GM18505 (cell line): ENCODE results near the gene PGAM2.

Experiments
- ATAC-seq: cut with Tn5 transposase; IDR thresholded peaks from one replicate; pipeline ENCODE4 v1.9.1; 2021; ENCODE audit not compliant: unreplicated experiment
- POLR2A ChIP-seq: IDR thresholded peaks from 4 replicates; pipeline ENCODE4 v1.6.1; 2011; ENCODE audit warnings: borderline replicate concordance; ENCODE audit not compliant: insufficient read depth, insufficient read length; ENCODE audit errors: extremely low read depth

The PGAM2 gene

DNA sequence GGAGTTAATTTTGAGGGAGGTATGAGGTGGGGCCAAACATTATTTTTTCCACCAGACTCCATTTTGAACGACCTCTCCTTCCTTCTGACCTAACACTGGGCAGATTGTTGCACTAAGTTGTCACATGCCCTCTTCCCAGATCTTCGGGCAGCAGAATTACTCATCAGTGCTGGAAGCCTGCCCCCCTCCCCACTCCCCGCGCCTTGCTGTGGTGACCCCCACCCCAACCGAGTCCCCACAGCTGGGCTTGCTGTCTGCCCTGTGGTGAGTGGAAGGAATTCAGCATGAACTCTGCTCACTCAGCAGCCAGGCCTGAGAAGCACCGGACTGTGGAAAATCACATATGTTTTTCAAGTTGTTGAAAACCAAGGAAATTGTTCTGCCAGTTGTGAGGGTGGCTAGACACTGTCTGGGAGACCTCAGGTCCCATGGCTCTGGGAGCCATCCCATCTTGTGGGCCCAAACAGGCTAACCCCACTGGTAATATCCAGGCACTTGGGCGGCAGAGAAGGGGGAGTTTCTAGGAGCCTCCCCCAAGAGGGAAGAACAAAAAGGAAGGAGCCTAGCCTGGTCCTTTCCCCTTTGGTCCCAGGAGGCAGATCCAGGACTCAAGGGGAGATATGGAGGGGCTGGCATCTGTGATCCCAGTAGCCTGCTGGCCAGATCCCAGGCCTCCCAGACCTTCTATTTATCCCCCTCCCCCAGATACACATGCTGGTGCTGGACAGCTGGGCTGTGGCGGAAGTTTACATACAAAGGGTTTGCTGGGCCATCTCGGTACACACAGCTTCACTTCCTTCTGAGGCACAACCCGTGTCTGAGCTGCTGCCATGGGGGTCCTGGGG lies 35.3 kb upstream of the PGAM2 start:
- ATAC-seq, result no peak
- TF ChIP-seq POLR2A, result no peak

- no peak for ATAC-seq
- TF ChIP-seq POLR2A, result no peak
Observed at GRCh38 chr7:44099669-44100068, 34.3 kb upstream of the PGAM2 start.

- no peak for TF ChIP-seq POLR2A
- no peak for ATAC-seq
Observed at GRCh38 chr7:44098092-44099068, 33.0 kb upstream of the PGAM2 start.

DNA sequence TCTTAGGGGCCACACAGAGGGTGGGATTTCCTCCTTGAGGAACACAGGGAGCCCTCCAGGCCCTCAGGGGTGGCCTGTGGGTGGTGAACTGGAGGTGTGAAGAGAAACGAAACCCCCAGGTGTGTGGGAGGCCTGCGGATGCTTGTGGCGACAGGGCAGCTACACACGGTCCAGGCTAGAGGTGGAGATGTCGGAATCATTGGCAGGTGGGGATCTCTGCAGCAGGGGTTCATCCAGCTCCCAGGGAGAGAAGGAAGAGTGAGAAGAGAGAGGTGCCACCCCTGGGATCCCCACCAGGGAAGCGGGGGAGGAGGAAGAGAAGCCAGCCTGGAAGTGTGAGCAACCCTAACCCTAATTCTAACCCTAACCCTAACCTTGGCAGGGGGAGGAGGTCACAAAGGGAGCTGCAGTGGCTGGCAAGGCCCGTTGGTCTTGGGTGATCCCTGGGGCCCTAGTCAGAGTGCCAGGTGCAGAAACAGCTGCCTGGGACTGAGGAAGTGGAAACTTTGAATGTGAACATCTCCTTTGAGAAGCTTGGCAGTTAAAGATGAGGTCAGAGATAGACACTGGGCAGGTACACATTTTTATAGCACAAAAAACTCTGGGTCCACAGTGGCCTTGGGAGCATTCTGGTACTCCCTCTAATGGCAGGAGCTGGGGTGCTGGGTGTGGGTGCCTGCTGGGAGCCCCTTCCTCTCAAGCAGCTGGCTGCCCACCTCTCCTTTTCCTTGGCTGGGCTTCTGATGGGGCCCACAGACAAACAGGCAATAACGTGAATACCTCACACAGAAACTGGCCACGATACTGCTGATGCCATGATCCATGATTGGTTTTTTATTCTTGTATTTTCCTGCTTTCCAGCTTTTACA lies 31.9 kb upstream of the PGAM2 start:
- no peak for TF ChIP-seq POLR2A
- no peak for ATAC-seq

DNA sequence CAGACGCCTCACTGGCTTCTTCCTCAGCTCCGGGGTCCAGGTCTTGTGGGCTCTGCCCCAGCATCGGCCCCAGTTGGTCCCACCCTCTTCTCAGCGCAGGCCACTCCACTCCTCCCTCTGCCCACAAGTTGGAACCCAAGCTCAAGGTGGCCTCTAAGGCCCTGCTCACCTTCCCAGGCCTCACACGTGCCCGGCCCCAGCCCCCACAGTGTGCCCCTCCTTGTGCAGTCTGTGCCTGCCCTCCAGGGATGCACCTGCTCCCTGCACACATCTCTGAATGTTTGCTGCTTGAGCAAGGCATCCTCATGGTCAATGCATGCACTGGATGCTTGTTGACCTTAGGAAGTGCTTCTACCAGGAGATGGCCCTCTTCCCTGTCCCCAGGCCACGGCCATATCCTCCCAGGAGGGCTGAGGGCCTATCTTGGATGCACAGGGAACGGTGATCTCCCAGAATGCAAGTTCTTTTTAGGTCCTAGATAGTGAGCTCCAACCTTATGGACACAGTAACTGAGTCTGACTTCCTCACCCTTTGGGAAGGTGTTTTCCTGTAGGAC lies 31.0 kb upstream of the PGAM2 start:
- no peak for TF ChIP-seq POLR2A
- no peak for ATAC-seq

GRCh38 chr7:44095781-44096180 lies 30.4 kb upstream of the PGAM2 start:
- ATAC-seq, result no peak
- TF ChIP-seq POLR2A, result no peak

DNA sequence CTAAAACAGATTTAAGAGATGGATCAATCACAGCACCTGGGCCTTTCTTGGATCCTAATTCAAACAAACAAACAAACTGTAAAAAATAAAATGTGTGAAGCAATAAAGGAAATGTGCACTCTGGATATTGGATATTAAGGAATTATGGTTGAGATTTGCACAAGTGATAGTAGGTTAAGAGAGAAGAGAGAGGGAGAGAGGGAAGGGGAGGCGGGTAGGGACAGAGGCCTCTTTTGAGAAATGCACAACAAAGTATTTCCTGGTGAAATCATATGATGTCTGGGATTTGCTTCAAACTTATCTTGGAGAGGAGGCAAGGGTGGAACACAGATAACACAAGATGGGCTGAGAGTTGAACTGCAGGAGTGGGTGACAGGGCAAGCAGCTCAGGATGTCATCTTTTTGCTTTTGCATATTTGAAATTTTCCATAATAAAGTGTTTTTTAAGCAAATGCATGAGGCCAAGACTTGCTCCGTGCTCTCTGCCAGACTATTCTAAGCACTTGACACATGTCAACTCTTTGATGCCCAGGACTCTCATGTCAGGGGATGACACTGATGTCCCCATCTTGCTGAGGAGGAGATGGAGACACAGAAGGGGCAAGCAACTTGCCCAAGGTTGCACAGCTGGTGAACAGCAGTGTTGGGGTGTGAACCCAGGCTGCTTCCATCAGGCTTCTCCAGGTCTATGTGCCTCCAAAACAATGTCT lies 29.7 kb upstream of the PGAM2 start:
- ATAC-seq, result no peak
- no peak for TF ChIP-seq POLR2A

DNA sequence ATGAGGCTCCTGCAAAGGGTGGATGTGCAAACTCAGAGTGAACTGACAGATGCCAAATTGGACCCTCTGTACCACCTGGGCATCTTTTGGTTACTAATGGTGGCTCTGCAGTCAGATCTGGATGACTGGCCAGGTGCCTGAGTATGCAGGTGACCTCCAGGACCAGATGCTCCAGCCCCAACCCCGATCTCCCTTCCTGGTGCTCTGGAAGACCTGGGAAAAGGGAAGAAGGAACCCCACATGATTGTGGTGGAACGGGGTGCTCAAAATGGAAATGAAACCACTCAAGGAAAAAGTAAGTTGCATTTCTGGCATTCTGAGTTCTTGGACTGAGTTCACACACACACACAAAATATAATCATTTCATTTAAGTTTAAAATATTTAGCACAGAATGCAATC lies 29.0 kb upstream of the PGAM2 start:
- no peak for TF ChIP-seq POLR2A
- ATAC-seq, result no peak

GRCh38 chr7:44093102-44093641 lies 27.8 kb upstream of the PGAM2 start:
- ATAC-seq, result no peak

GRCh38 chr7:44087911-44088838 lies 22.8 kb upstream of the PGAM2 start:
- TF ChIP-seq POLR2A, result no peak
- no peak for ATAC-seq

More at GRCh38 chr7:44093102-44093641, 27.8 kb upstream of the PGAM2 start:
- TF ChIP-seq POLR2A, result no peak

DNA sequence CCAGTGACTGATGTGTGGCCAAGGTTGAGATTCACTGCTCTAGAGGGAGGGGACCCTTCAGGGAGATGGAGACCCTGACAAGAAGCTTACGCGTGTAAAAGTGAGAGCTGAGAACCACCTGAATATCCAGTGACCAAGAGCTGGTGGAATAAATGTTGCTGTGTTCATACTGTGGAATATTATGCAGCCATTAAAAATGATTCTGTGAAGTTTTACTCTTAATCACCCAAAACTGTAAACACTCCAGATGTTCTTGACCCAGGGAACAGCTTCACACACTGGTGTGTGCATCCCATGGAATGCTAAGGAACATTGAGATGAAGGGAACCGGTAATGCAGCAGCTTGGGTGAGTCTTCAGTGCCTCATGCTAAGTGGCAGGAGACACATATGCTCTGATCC lies 21.3 kb upstream of the PGAM2 start:
- ATAC-seq, result no peak

More for the DNA sequence above, 21.3 kb upstream of the PGAM2 start:
- TF ChIP-seq POLR2A, result no peak
